GM12878 (cell line): ENCODE data around the gene FOXF1. TPM values are rescaled to one million over a fixed set of nuclear protein-coding genes. Genes with fewer than 3 reads are reported as not detected.
A peak's percentile ranks its signal among the peaks of the same experiment; 100 is the strongest.

Experiments used
- ATAC-seq: fragments of 200-7000 bp; cut with Tn5 transposase; 3 replicates; pipeline ENCODE4 v1.9.1; 2020; ENCODE audit warnings: mild to moderate bottlenecking, moderate library complexity
- BruUV-seq: library from RNA; stranded (reverse); fragments of 400-500 nt; replicated peaks from 2 replicates; lab custom pipeline; 2021; lab: Mats Ljungman, UMichigan
- CTCF ChIA-PET: fragments of 300-600 bp; sonication (Branson Sonifier 250); formaldehyde crosslinking; extraction: SDS; loops from one replicate; lab custom pipeline; 2021; ENCODE audit warnings: inconsistent platforms; lab: Yijun Ruan, JAX
- POLR2A ChIA-PET: fragments of 350-600 bp; formaldehyde crosslinking; extraction: SDS; loops from one replicate; lab custom pipeline; 2021; ENCODE audit warnings: inconsistent platforms; lab: Charles Lee
- RAD21 ChIA-PET: fragments of 300-600 bp; sonication (Branson Sonifier 250); formaldehyde crosslinking; loops from one replicate; lab custom pipeline; 2023; ENCODE audit warnings: antibody characterized with exemption; ENCODE audit not compliant: unreplicated experiment; lab: Charles Lee
- SMC1A ChIA-PET: fragments of 300-600 bp; sonication (Branson Sonifier 250); formaldehyde crosslinking; loops from one replicate; lab custom pipeline; 2023; ENCODE audit not compliant: unreplicated experiment, uncharacterized antibody; lab: Charles Lee
- DNase-seq: peaks from one replicate; pipeline ENCODE4 v3.0.0-alpha.2; 2011; ENCODE audit warnings: low read depth, low spot score
- FAIRE-seq: peaks from 3 replicates; lab custom pipeline; 2011; peaks lifted over from hg19 to GRCh38; lab: Jason Lieb, UNC
- H2AFZ ChIP-seq: 2 replicates; pipeline ENCODE4 v1.6.0; 2011; ENCODE audit warnings: low read depth, low read length, control low read depth; ENCODE audit not compliant: control insufficient read depth
- H3K27ac ChIP-seq: 2 replicates; pipeline ENCODE4 v1.5.1; 2011; ENCODE audit warnings: control low read depth; ENCODE audit not compliant: control insufficient read depth, insufficient read depth
- H3K27me3 ChIP-seq, 2 experiments: replicated peaks in 1 of 2; 2 replicates each; pipeline versions ENCODE4 v1.6.0 to v1.6.1; 2011; ENCODE audit warnings: low read length in 1 of 2; ENCODE audit not compliant: control insufficient read depth in 2 of 2, insufficient read depth in 2 of 2
- H3K36me3 ChIP-seq, 2 experiments: 2 replicates each; pipeline ENCODE4 v1.5.1; 2011; ENCODE audit warnings: low read length in 1 of 2; ENCODE audit not compliant: control insufficient read depth in 2 of 2, insufficient read depth in 2 of 2
- H3K4me1 ChIP-seq: 2 replicates; pipeline ENCODE4 v1.6.1; 2011; ENCODE audit warnings: mild to moderate bottlenecking, low read length, moderate library complexity, mixed read lengths; ENCODE audit not compliant: control insufficient read depth, insufficient read depth
- H3K4me2 ChIP-seq: 2 replicates; pipeline ENCODE4 v1.6.0; 2011; ENCODE audit warnings: control low read depth; ENCODE audit not compliant: control insufficient read depth, insufficient read depth
- H3K4me3 ChIP-seq: fragments of 200-600 bp; sonication (generic); 2 replicates; pipeline ENCODE4 v1.5.1; 2016
- H3K79me2 ChIP-seq: 2 replicates; pipeline ENCODE4 v1.6.0; 2011; ENCODE audit warnings: low read length; ENCODE audit not compliant: control insufficient read depth, insufficient read depth
- H3K9ac ChIP-seq: 2 replicates; pipeline ENCODE4 v1.8.0; 2011; ENCODE audit warnings: low read length, control low read depth, mixed read lengths; ENCODE audit not compliant: control insufficient read depth, insufficient read depth
- H3K9me3 ChIP-seq: replicated peaks from 3 replicates; pipeline ENCODE4 v1.5.1; 2011; ENCODE audit warnings: mild to moderate bottlenecking, low read length; ENCODE audit not compliant: control insufficient read depth, insufficient read depth
- H4K20me1 ChIP-seq: 2 replicates; pipeline ENCODE4 v1.6.0; 2011; ENCODE audit not compliant: control insufficient read depth, insufficient read depth
- ATF2 ChIP-seq: IDR thresholded peaks from 2 replicates; pipeline ENCODE4 v1.6.1; 2012; ENCODE audit warnings: low read length, inconsistent platforms
- IKZF1 ChIP-seq: fragments of 450-650 bp; conservative IDR thresholded peaks from 2 replicates; pipeline ENCODE4 v1.6.1; 2017; ENCODE audit warnings: antibody characterized with exemption, mild to moderate bottlenecking
- NR2F1 ChIP-seq: fragments of 450-650 bp; conservative IDR thresholded peaks from 2 replicates; pipeline ENCODE4 v1.6.1; 2017; ENCODE audit warnings: mild to moderate bottlenecking
- SMAD1 ChIP-seq: fragments of 450-650 bp; IDR thresholded peaks from 2 replicates; pipeline ENCODE4 v1.6.1; 2018; ENCODE audit warnings: mild to moderate bottlenecking, low read depth; ENCODE audit not compliant: partially characterized antibody
- WGBS: methylation state at CpG from one replicate; pipeline ENCODE4 v1.1.6; 2016; ENCODE audit warnings: low lambda C conversion rate; ENCODE audit not compliant: insufficient replicate concordance, insufficient coverage; ENCODE audit errors: missing lambda C conversion rate; 5-methylcytosine and 5-hydroxymethylcytosine counted together
- in situ Hi-C: fragments of 300-500 bp; cut with MboI; formaldehyde crosslinking; loops from 9 replicates; pipeline ENCODE4 v1.14.3; 2018; ENCODE audit warnings: mixed read lengths
- intact Hi-C: fragments of 100-400 bp; cut with micrococcal nuclease; formaldehyde crosslinking; loops from one replicate; pipeline ENCODE4 v1.14.2; 2022; ENCODE audit not compliant: unreplicated experiment
- polyA plus RNA-seq, 11 experiments: library from polyadenylated mRNA; depleted of rRNA in 4 of 11; unstranded in 6 of 11; stranded (reverse) in 5 of 11; fragments of >200 nt; fragmentation: Nextera tagmentation in 4 of 11; fragmentation: Illumina TruSeq in 1 of 11; extraction: Ambion mirVana in 4 of 11; extraction: Trizol in 1 of 11; gene quantifications; 1 replicate in 1 of 11; 2 replicates in 10 of 11; pipeline versions ENCODE4 v1.2.1 to v1.2.3, GENCODE V29; 2011 to 2016; ENCODE audit warnings: inconsistent platforms in 2 of 11, missing spikeins in 2 of 11, low read depth in 1 of 11
- total RNA-seq, 4 experiments: library from RNA; depleted of rRNA in 3 of 4; stranded (reverse); fragments of >200 nt in 3 of 4; fragmentation: Illumina TruSeq in 1 of 4; extraction: Trizol in 1 of 4; gene quantifications; 2 replicates each; pipeline versions ENCODE4 v1.2.1 to v1.2.3, GENCODE V29; 2013 to 2021
- TF ChIP-seq, protein P1 (sequence below): fragments of 450-650 bp; IDR thresholded peaks from 2 replicates; pipeline ENCODE4 v1.6.1; 2017; ENCODE audit warnings: low read depth, mild to moderate bottlenecking, moderate library complexity
- TF ChIP-seq, protein P2 (sequence below): IDR thresholded peaks from 2 replicates; pipeline ENCODE4 v1.6.1; 2011; ENCODE audit warnings: low read depth, mild to moderate bottlenecking, low read length, moderate library complexity, borderline replicate concordance; ENCODE audit errors: extremely low read depth

The FOXF1 gene
- total and polyA plus RNA-seq, 10 of the 15 experiments (the other 5 are each of a cell fraction or from before 2014, with no cell fraction given): 0.01 TPM; not detected in 9

DNA sequence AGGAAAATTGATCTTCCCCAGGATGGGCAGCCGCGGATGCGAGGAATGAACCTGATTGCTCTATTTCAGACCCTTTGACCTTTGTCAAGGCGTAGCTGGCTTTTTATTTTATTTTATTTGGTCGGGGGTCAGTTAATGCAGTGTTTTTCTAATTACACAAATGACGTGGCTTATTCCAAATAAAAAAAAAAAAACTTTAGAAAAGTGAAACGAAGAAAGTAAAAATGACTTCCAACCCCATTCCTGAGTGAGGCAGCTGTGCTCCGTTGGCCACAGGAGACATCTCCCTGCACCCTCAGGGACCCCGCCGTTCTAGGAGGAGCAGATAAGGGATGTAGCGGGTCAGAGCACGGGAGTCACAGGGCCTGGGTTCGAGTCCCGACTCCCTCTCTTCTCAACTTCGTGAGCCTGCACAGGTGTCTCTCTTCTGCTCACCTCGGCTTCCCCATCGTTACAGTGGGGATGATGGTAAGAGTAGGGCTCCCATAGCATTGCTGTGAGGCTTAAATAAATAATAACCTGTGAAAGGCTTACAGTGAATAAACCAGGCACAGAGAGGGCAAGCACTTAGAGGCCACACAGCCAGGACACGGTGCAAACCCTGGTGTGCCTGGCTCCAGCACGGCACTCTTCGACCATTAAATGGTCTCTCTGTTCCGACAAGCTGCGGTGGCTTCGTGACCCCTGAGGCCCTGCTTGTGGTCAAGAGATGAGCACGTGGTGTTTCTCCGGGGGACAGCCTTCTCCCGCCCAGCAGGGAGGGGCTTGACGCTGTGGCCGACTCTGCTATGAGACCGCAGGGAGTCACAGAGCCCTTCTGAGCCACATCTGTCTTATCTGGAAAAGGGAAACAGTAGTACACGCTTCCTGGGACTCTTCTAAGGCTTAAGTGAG, 10.2 kb downstream of the FOXF1 start:
- intact Hi-C loops: loop anchor here (1.0 kb wide), 2 partner anchors 180 to 448 kb away; no protein-coding TSS in a partner anchor
- Histone ChIP-seq H3K4me1 (no peaks in the 10 kb centered on the region), H3K27ac (no peak overlapping the region), H3K9ac (no peak overlapping the region), H2AFZ (no peak overlapping the region), H4K20me1 (no peaks in the 10 kb centered on the region), H3K27me3 (peaks cover 3 to 4% of the 10 kb centered on the region in 2 experiments; a peak in 3 of 4 replicates), H3K79me2 (no peaks in the 10 kb centered on the region), H3K36me3 (no peaks in the 10 kb centered on the region), H3K4me3 (no peak overlapping the region), H3K9me3 (no peaks in the 10 kb centered on the region), H3K4me2 (no peak overlapping the region)
- 32% methylated on average over 30 of the region's 30 CpGs for WGBS
- no peak; the same call in 2 of the 3 replicates for ATAC-seq
- no peak for FAIRE-seq
- in situ Hi-C loops: loop anchor here (5.0 kb wide), 2 partner anchors 178 to 698 kb away; no protein-coding TSS in a partner anchor
- POLR2A ChIA-PET: no interaction called here
- TF ChIP-seq SMAD1 (no peak), IKZF1 (no peak), ATF2 (no peak), NR2F1 (peak; percentile 37; the same call in 1 of the 2 replicates)
- TF ChIP-seq, protein P1, sequence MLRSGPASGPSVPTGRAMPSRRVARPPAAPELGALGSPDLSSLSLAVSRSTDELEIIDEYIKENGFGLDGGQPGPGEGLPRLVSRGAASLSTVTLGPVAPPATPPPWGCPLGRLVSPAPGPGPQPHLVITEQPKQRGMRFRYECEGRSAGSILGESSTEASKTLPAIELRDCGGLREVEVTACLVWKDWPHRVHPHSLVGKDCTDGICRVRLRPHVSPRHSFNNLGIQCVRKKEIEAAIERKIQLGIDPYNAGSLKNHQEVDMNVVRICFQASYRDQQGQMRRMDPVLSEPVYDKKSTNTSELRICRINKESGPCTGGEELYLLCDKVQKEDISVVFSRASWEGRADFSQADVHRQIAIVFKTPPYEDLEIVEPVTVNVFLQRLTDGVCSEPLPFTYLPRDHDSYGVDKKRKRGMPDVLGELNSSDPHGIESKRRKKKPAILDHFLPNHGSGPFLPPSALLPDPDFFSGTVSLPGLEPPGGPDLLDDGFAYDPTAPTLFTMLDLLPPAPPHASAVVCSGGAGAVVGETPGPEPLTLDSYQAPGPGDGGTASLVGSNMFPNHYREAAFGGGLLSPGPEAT: 0 out of 2 replicates have a peak, but pooled peaks have one; percentile 33
- TF ChIP-seq, protein P2, sequence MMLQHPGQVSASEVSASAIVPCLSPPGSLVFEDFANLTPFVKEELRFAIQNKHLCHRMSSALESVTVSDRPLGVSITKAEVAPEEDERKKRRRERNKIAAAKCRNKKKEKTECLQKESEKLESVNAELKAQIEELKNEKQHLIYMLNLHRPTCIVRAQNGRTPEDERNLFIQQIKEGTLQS: no peak
- CTCF ChIA-PET: interaction anchor here (0.7 to 5.7 kb wide), 11 partner anchors 13 to 702 kb away, joined by 3 to 27 read pairs (median 4); no protein-coding TSS in a partner anchor
- RAD21 ChIA-PET: no interaction called here
- SMC1A ChIA-PET: interaction anchor here (0.8 to 3.1 kb wide), 3 partner anchors 447 to 699 kb away, joined by 3 to 11 read pairs (median 3); no protein-coding TSS in a partner anchor
- no peak for DNase-seq
- BruUV-seq: no TSS peak
